ENCODE data around the gene EPC1. TPM values are rescaled to one million over a fixed set of nuclear protein-coding genes. Genes with fewer than 3 reads are reported as not detected.
A peak's percentile ranks its signal among the peaks of the same experiment; 100 is the strongest.
"Not testable (repeated sequence)": the region's sequence is repeated elsewhere in the genome, so short reads cannot be mapped to it uniquely, and the experiment has no call there.

The EPC1 gene
- 10 to 100 TPM; 40.2 to 48.5 TPM for total RNA-seq

- peak; percentile 90 for ATAC-seq (ENCODE audit: insufficient number of reproducible peaks, low FRiP score, low read depth)
Observed at GRCh38 chr10:32346551-32347362, at the start of gene EPC1. TSS of gene EPC1 (minus strand) at chr10:32347158. CDS start at chr10:32346915, 243 bp downstream.

GRCh38 chr10:32393911-32394310 is 47.0 kb upstream of the EPC1 start:
- ATAC-seq (ENCODE audit: insufficient number of reproducible peaks, low FRiP score, low read depth): peak; percentile 54
- no peak for DNase-seq (ENCODE audit: low spot score)
- Histone ChIP-seq H3K27me3 (replicated peaks; ENCODE audit: insufficient read depth) (no peaks in the 10 kb centered on the region), H3K4me3 (no peak overlapping the region), H3K4me1 (ENCODE audit: control insufficient read depth in 1 of 2, low read depth in 2 of 2) (peaks cover 0 to 7% of the 10 kb centered on the region in 2 donors), H3K36me3 (no peaks in the 10 kb centered on the region), H3K27ac (peak overlapping the region; percentile 37 to 46), H3K9me3 (no peaks in the 10 kb centered on the region)
- TF ChIP-seq CTCF (IDR thresholded peaks at IDR 0.05): no peak

More at GRCh38 chr10:32346551-32347362, at the start of gene EPC1:
- TF ChIP-seq CTCF (IDR thresholded peaks at IDR 0.05): no peak
- no peaks in the 10 kb centered on the region for H3K9me3 ChIP-seq
- H3K27ac ChIP-seq: peak within 1 kb of the TSS; percentile 100
- H3K4me1 ChIP-seq (ENCODE audit: control insufficient read depth in 1 of 2, low read depth in 2 of 2): peaks cover 31 to 68% of the 10 kb centered on the region in 2 donors
- no peaks in the 10 kb centered on the region for H3K36me3 ChIP-seq
- peak; percentile 56 for DNase-seq (ENCODE audit: low spot score)
- no peaks in the 10 kb centered on the region for H3K27me3 ChIP-seq (replicated peaks; ENCODE audit: insufficient read depth)
- H3K4me3 ChIP-seq: peak within 1 kb of the TSS; percentile 92

- peaks cover 0 to 15% of the 10 kb centered on the region in 2 donors for H3K4me1 ChIP-seq (ENCODE audit: control insufficient read depth in 1 of 2, low read depth in 2 of 2)
- not testable (repeated sequence) for DNase-seq (ENCODE audit: low spot score); H3K27ac ChIP-seq
Observed at GRCh38 chr10:32392284-32392683, 45.3 kb upstream of the EPC1 start.

GRCh38 chr10:32390193-32390592 is 43.2 kb upstream of the EPC1 start:
- no peak overlapping the region for H3K27ac ChIP-seq
- TF ChIP-seq CTCF (IDR thresholded peaks at IDR 0.05): no peak
- ATAC-seq (ENCODE audit: insufficient number of reproducible peaks, low FRiP score, low read depth): no peak
- H3K27me3 ChIP-seq (replicated peaks; ENCODE audit: insufficient read depth): no peaks in the 10 kb centered on the region
- no peak for DNase-seq (ENCODE audit: low spot score)
- H3K9me3 ChIP-seq: no peaks in the 10 kb centered on the region
- no peaks in the 10 kb centered on the region for H3K36me3 ChIP-seq
- H3K4me3 ChIP-seq: no peak overlapping the region
- H3K4me1 ChIP-seq (ENCODE audit: control insufficient read depth in 1 of 2, low read depth in 2 of 2): peaks cover 0 to 15% of the 10 kb centered on the region in 2 donors

More at GRCh38 chr10:32392284-32392683, 45.3 kb upstream of the EPC1 start:
- H3K36me3 ChIP-seq; H3K9me3 ChIP-seq; H3K27me3 ChIP-seq (replicated peaks; ENCODE audit: insufficient read depth); H3K4me3 ChIP-seq; ATAC-seq (ENCODE audit: insufficient number of reproducible peaks, low FRiP score, low read depth): not testable (repeated sequence)

- ATAC-seq (ENCODE audit: insufficient number of reproducible peaks, low FRiP score, low read depth) (no peak), DNase-seq (ENCODE audit: low spot score) (no peak)
- no peak for TF ChIP-seq CTCF (IDR thresholded peaks at IDR 0.05)
- no peak overlapping the region for H3K27ac ChIP-seq
- H3K36me3 ChIP-seq: no peaks in the 10 kb centered on the region
- H3K4me1 ChIP-seq (ENCODE audit: control insufficient read depth in 1 of 2, low read depth in 2 of 2): peaks cover 0 to 7% of the 10 kb centered on the region in 2 donors
- H3K27me3 ChIP-seq (replicated peaks; ENCODE audit: insufficient read depth): no peaks in the 10 kb centered on the region
- H3K9me3 ChIP-seq: no peaks in the 10 kb centered on the region
- H3K4me3 ChIP-seq: no peak overlapping the region
Observed at GRCh38 chr10:32388258-32389027, 41.5 kb upstream of the EPC1 start.

Data from thoracic aorta (tissue), 2 donors.